SU-DHL-6 (cell line): ENCODE data around the gene GRIA2.

ENCODE experiments used
- CTCF ChIP-seq: fragments of 200-600 bp; sonication (generic); IDR thresholded peaks from one replicate; pipeline ENCODE4 v1.5.1; 2017; ENCODE audit warnings: antibody characterized with exemption, mild to moderate bottlenecking, low read length, moderate library complexity; ENCODE audit not compliant: insufficient read depth, poor library complexity, severe bottlenecking
- EZH2phosphoT487 ChIP-seq: fragments of 200-600 bp; sonication (generic), shearing (Covaris generic); conservative IDR thresholded peaks from 2 replicates; pipeline ENCODE4 v1.6.1; 2018; ENCODE audit warnings: mild to moderate bottlenecking, antibody characterized with exemption, low read length, moderate library complexity, mixed read lengths

- TF ChIP-seq CTCF (no peak), EZH2phosphoT487 (no peak)
Measured at GRCh38 chr4:157291071-157291470, 70.5 kb downstream of the GRIA2 start.
